Right ventricle myocardium superior (tissue), 1 donor: ENCODE results near the gene CELF1. TPM values are rescaled to one million over a fixed set of nuclear protein-coding genes. Genes with fewer than 3 reads are reported as not detected.

Source experiments
- ATAC-seq: fragments of 200-7000 bp; cut with Tn5 transposase; one replicate; pipeline ENCODE4 v1.9.1; 2020; ENCODE audit warnings: mild to moderate bottlenecking; ENCODE audit not compliant: poor library complexity
- DNase-seq: peaks from one replicate; pipeline ENCODE4 v3.0.0-alpha.2; 2020
- intact Hi-C: fragments of 100-400 bp; cut with DNase I; formaldehyde crosslinking; loops from one replicate; pipeline ENCODE4 v1.11.2; 2022
- total RNA-seq: library from RNA; stranded (reverse); fragmentation: NEBNext Ultra II Directional; extraction: Animal tissue kit (Norgen Biotek cat#: 25700); gene quantifications from one replicate; pipeline ENCODE4 v1.2.1, GENCODE V29; 2021
- donor health status: DM: no; HTN: yes; CAD: no; lungs with severe emphysema.

Gene CELF1
- total RNA-seq, 1 donor from 2014 or later: 97.4 TPM

DNA sequence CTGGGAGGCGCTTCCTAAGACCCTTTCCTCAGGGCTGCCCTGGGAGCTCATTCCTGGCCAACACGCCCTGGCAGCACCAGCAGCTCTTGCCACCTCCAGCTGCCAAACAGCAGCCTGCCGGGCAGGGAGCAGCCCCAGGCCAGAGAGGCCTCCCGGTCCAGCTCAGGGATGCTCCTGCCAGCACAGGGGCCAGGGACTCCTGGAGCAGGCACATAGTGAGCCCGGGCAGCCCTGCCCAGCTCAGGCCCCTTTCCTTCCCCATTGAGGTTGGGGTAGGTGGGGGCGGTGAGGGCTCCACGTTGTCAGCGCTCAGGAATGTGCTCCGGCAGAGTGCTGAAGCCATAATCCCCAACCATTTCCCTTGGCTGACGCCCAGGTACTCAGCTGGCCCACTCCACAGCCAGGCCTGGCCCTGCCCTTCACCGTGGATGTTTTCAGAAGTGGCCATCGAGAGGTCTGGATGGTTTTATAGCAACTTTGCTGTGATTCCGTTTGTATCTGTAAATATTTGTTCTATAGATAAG lies 136.9 kb downstream of the CELF1 start:
- intact Hi-C loops: no loop called here
- ATAC-seq (peak; percentile 87), DNase-seq (peak; percentile 89)

Other genes with a start within 250 kb of the CELF1 start
- gene MYBPC3, start 200.4 kb downstream of the CELF1 start, total RNA-seq: 2,568 TPM
- gene SPI1, start 174.6 kb downstream of the CELF1 start, total RNA-seq: 11.1 TPM
- 34.5 TPM for gene SLC39A13, start 144.5 kb downstream of the CELF1 start, total RNA-seq
- gene PSMC3, start 126.7 kb downstream of the CELF1 start, total RNA-seq: 166 TPM
- gene RAPSN, start 104.0 kb downstream of the CELF1 start, total RNA-seq: 6.7 TPM
- 20.9 TPM for gene PTPMT1, start 12.5 kb upstream of the CELF1 start, total RNA-seq
- 12.9 TPM for gene KBTBD4, start 25.8 kb upstream of the CELF1 start, total RNA-seq
- gene NDUFS3, start 25.9 kb upstream of the CELF1 start, total RNA-seq: 350 TPM
- not detected for gene FAM180B, start 33.5 kb upstream of the CELF1 start, total RNA-seq
- 0.48 TPM for gene C1QTNF4, start 41.3 kb upstream of the CELF1 start, total RNA-seq
- 111 TPM for gene MTCH2, start 89.4 kb upstream of the CELF1 start, total RNA-seq
- 0.35 TPM for gene AGBL2, start 162.2 kb upstream of the CELF1 start, total RNA-seq
- 41.0 TPM for gene FNBP4, start 214.2 kb upstream of the CELF1 start, total RNA-seq